Activated naive CD4-positive, alpha-beta T cell treated with anti-CD3 and anti-CD28 coated beads, Interleukin-2, amount 50 U/mL, for 72 hours (primary cell): ENCODE measurements around the gene LRP11. TPM values are rescaled to one million over a fixed set of nuclear protein-coding genes. Genes with fewer than 3 reads are reported as not detected.
"Not testable (repeated sequence)": the region's sequence is repeated elsewhere in the genome, so short reads cannot be mapped to it uniquely, and the experiment has no call there.

ENCODE experiments used
- ATAC-seq, 2 donors: fragments of 150-1000 bp; cut with Tn5 transposase; 2 replicates each; pipeline ENCODE4 v1.10.0; 2021; ENCODE audit warnings: mild to moderate bottlenecking in 2 of 2, moderate library complexity in 2 of 2
- DNase-seq, 2 donors: peaks; one replicate each; pipeline ENCODE4 v3.0.0; 2021 to 2022; ENCODE audit warnings: low spot score in 2 of 2
- H3K27ac Mint-ChIP-seq, 2 donors: one replicate each; pipeline ENCODE4 v1.8.0; 2022; ENCODE audit warnings: mild to moderate bottlenecking in 2 of 2, mixed read lengths in 2 of 2
- H3K36me3 Mint-ChIP-seq, 2 donors: one replicate each; pipeline ENCODE4 v1.8.0; 2022; ENCODE audit warnings: mixed read lengths in 2 of 2
- H3K9me3 Mint-ChIP-seq, 2 donors: one replicate each; pipeline ENCODE4 v1.8.0; 2022; ENCODE audit warnings: mixed read lengths in 2 of 2
- total RNA-seq, 2 donors: library from RNA; stranded (reverse); gene quantifications; one replicate each; pipeline ENCODE4 v1.2.3, GENCODE V29; 2022

The LRP11 gene
- total RNA-seq, 2 donors from 2014 or later = 3.6 to 4.1 TPM

GRCh38 chr6:149885888-149886287 is 21.7 kb upstream of the LRP11 start:
- ATAC-seq (no peak), DNase-seq (no peak)
- H3K27ac Mint-ChIP-seq = peak overlapping the region in 1 of 2 donors; percentile 52
- no peaks in the 10 kb centered on the region for H3K36me3 Mint-ChIP-seq
- H3K9me3 Mint-ChIP-seq = no peaks in the 10 kb centered on the region

GRCh38 chr6:149884617-149885016 is 20.5 kb upstream of the LRP11 start:
- no peak overlapping the region for H3K27ac Mint-ChIP-seq
- no peaks in the 10 kb centered on the region for H3K36me3 Mint-ChIP-seq
- DNase-seq = no peak
- H3K9me3 Mint-ChIP-seq = no peaks in the 10 kb centered on the region
- no peak for ATAC-seq

- no peak for DNase-seq
- ATAC-seq = no peak
- Mint-ChIP-seq H3K9me3 (no peaks in the 10 kb centered on the region), H3K27ac (no peak overlapping the region), H3K36me3 (no peaks in the 10 kb centered on the region)
Observed at GRCh38 chr6:149884215-149884614, 20.1 kb upstream of the LRP11 start.

GRCh38 chr6:149881860-149882259 is 17.7 kb upstream of the LRP11 start:
- H3K9me3 Mint-ChIP-seq = no peaks in the 10 kb centered on the region
- no peaks in the 10 kb centered on the region for H3K36me3 Mint-ChIP-seq
- ATAC-seq = no peak
- no peak for DNase-seq
- H3K27ac Mint-ChIP-seq = no peak overlapping the region

GRCh38 chr6:149881066-149881766 is 17.1 kb upstream of the LRP11 start:
- Mint-ChIP-seq H3K27ac (no peak overlapping the region), H3K9me3 (no peaks in the 10 kb centered on the region), H3K36me3 (no peaks in the 10 kb centered on the region)
- DNase-seq = no peak
- no peak for ATAC-seq

GRCh38 chr6:149877659-149878058 is 13.5 kb upstream of the LRP11 start:
- Mint-ChIP-seq H3K9me3 (no peaks in the 10 kb centered on the region), H3K36me3 (no peaks in the 10 kb centered on the region), H3K27ac (no peak overlapping the region)
- DNase-seq (no peak), ATAC-seq (no peak)

GRCh38 chr6:149876241-149876933 is 12.2 kb upstream of the LRP11 start:
- ATAC-seq (no peak), DNase-seq (no peak)
- Mint-ChIP-seq H3K27ac (no peak overlapping the region), H3K9me3 (no peaks in the 10 kb centered on the region), H3K36me3 (no peaks in the 10 kb centered on the region)

- Mint-ChIP-seq H3K36me3 (no peaks in the 10 kb centered on the region), H3K27ac (no peak overlapping the region), H3K9me3 (no peaks in the 10 kb centered on the region)
- ATAC-seq (no peak), DNase-seq (no peak)
Observed at GRCh38 chr6:149872233-149872632, 8.1 kb upstream of the LRP11 start.

- Mint-ChIP-seq H3K27ac (no peak overlapping the region), H3K9me3 (no peaks in the 10 kb centered on the region), H3K36me3 (no peaks in the 10 kb centered on the region)
- ATAC-seq (no peak), DNase-seq (no peak)
Observed at GRCh38 chr6:149871182-149871581, 7.0 kb upstream of the LRP11 start.

GRCh38 chr6:149869275-149869892 is 5.2 kb upstream of the LRP11 start:
- no peak overlapping the region for H3K27ac Mint-ChIP-seq
- DNase-seq (no peak), ATAC-seq (no peak)
- no peaks in the 10 kb centered on the region for H3K36me3 Mint-ChIP-seq
- H3K9me3 Mint-ChIP-seq = no peaks in the 10 kb centered on the region

- DNase-seq (no peak), ATAC-seq (no peak)
- Mint-ChIP-seq H3K27ac (no peak overlapping the region), H3K9me3 (no peaks in the 10 kb centered on the region), H3K36me3 (no peaks in the 10 kb centered on the region)
Observed at GRCh38 chr6:149867876-149868640, 3.9 kb upstream of the LRP11 start.

- ATAC-seq (no peak), DNase-seq (peak in 1 of 2 donors; percentile 30)
- no peaks in the 10 kb centered on the region for H3K9me3 Mint-ChIP-seq
- H3K36me3 Mint-ChIP-seq = no peaks in the 10 kb centered on the region
- no peak overlapping the region for H3K27ac Mint-ChIP-seq
Observed at GRCh38 chr6:149864578-149865535, 698 bp upstream of the LRP11 start.

GRCh38 chr6:149862922-149863697 is 1.0 kb downstream of the LRP11 start:
- no peak overlapping the region for H3K27ac Mint-ChIP-seq
- no peaks in the 10 kb centered on the region for H3K36me3 Mint-ChIP-seq
- no peaks in the 10 kb centered on the region for H3K9me3 Mint-ChIP-seq
- DNase-seq (peak; percentile 33 to 73), ATAC-seq (peak; percentile 27 to 36)

GRCh38 chr6:149862424-149862738 is 1.8 kb downstream of the LRP11 start:
- not testable (repeated sequence) for DNase-seq, ATAC-seq, H3K27ac Mint-ChIP-seq, H3K9me3 Mint-ChIP-seq, H3K36me3 Mint-ChIP-seq

- H3K9me3 Mint-ChIP-seq = no peaks in the 10 kb centered on the region
- DNase-seq = no peak
- no peaks in the 10 kb centered on the region for H3K36me3 Mint-ChIP-seq
- H3K27ac Mint-ChIP-seq = no peak overlapping the region
- no peak for ATAC-seq
Observed at GRCh38 chr6:149861603-149862423, 2.3 kb downstream of the LRP11 start.
